Naive B cell (primary cell): ENCODE measurements around the gene TSPAN5. TPM values are rescaled to one million over a fixed set of nuclear protein-coding genes. Genes with fewer than 3 reads are reported as not detected.

Source experiments
- ATAC-seq, 2 donors: fragments of 150-1000 bp; cut with Tn5 transposase; 2 replicates each; pipeline ENCODE4 v1.10.0; 2021; ENCODE audit warnings: low read depth in 2 of 2, mild to moderate bottlenecking in 2 of 2, moderate library complexity in 2 of 2
- DNase-seq: peaks from one replicate; pipeline ENCODE4 v3.0.0; 2022
- H3K27ac Mint-ChIP-seq, 6 donors: one replicate each; pipeline ENCODE4 v1.8.0; 2020 to 2022; ENCODE audit warnings: mild to moderate bottlenecking in 6 of 6, mixed read lengths in 6 of 6, moderate library complexity in 5 of 6, inconsistent platforms in 2 of 6
- H3K27me3 Mint-ChIP-seq, 3 donors: one replicate each; pipeline ENCODE4 v1.8.0; 2021 to 2022; ENCODE audit warnings: mixed read lengths in 3 of 3, mild to moderate bottlenecking in 1 of 3
- H3K36me3 Mint-ChIP-seq, 2 donors: one replicate each; pipeline ENCODE4 v1.8.0; 2020 to 2022; ENCODE audit warnings: mixed read lengths in 2 of 2, inconsistent platforms in 1 of 2, mild to moderate bottlenecking in 1 of 2
- H3K4me1 Mint-ChIP-seq, 3 donors: one replicate each; pipeline ENCODE4 v1.8.0; 2020 to 2022; ENCODE audit warnings: mixed read lengths in 3 of 3, inconsistent platforms in 1 of 3, mild to moderate bottlenecking in 1 of 3, moderate library complexity in 1 of 3
- H3K4me3 Mint-ChIP-seq, 8 donors: one replicate each; pipeline ENCODE4 v1.8.0; 2020 to 2022; ENCODE audit warnings: mild to moderate bottlenecking in 8 of 8, mixed read lengths in 8 of 8, moderate library complexity in 8 of 8, inconsistent platforms in 2 of 8
- H3K9me3 Mint-ChIP-seq, 7 donors: one replicate each; pipeline ENCODE4 v1.8.0; 2020 to 2022; ENCODE audit warnings: mixed read lengths in 7 of 7, mild to moderate bottlenecking in 5 of 7, inconsistent platforms in 2 of 7, moderate library complexity in 1 of 7
- polyA plus RNA-seq, 6 donors: library from polyadenylated mRNA; unstranded; fragments of 300-500 nt; fragmentation: Illumina TruSeq; gene quantifications; one replicate each; pipeline ENCODE4 v1.2.3, GENCODE V29; 2021; ENCODE audit warnings: low read depth in 6 of 6

Gene TSPAN5
- polyA plus RNA-seq, 6 donors from 2014 or later: 3.9 to 10.2 (median 8.8) TPM

DNA sequence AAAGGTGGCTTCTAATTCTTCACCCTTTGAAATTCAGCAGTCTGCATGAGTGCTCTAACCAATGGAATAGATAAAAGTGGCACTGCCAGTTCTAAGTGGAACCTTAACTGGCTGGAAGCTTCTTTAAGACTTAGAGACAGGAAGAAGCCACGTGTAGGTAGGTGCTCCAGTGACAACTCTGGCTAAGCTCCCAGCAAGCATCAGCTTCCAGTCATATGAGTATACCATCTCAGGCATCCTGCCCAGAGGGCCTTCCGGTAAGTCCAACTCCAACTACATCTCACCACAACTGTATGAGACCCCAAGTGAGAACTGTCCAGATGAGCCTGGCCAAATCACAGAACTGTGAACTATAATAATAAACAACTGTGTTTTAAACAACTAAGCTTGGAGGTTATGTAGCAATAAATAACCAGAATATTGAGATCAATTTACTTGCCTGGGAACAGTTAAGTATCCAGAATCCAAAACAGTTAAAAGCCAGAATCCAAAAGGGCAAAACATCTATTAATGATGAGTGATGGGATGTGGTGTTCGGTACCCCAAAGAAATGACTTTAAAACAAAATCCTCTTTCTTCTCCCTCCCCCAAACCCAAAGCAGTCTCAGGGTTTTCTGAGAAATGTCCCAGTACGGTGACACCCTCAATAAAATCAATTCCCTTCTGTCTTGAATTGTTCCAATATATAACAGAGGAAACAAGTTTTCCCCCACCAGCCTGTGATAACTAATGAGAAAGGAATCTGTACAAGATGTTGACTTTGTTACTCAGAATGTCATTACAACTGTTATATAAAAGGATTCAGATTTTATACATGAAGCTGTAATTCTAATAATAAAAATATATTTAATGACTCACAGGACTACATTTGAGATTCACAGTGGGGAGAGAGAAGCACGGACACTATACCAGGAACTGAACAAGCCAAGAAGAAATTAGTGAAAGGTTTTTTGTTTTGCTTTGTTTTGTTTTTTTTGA, 4.2 kb downstream of the TSPAN5 start:
- peak overlapping the region in 2 of 8 donors; percentile 15 to 30 for H3K4me3 Mint-ChIP-seq
- peaks cover 0 to 10% of the 10 kb centered on the region in 2 donors for H3K36me3 Mint-ChIP-seq
- peaks cover 22 to 27% (median 24%) of the 10 kb centered on the region in 3 donors for H3K4me1 Mint-ChIP-seq
- DNase-seq (no peak), ATAC-seq (no peak)
- H3K27ac Mint-ChIP-seq: no peak overlapping the region
- H3K9me3 Mint-ChIP-seq: no peaks in the 10 kb centered on the region
- peaks cover 0 to 14% (median 10%) of the 10 kb centered on the region in 3 donors for H3K27me3 Mint-ChIP-seq

GRCh38 chr4:98652996-98653395, 5.4 kb downstream of the TSPAN5 start:
- H3K36me3 Mint-ChIP-seq: peaks cover 0 to 10% of the 10 kb centered on the region in 2 donors
- H3K27me3 Mint-ChIP-seq: peaks cover 0 to 14% (median 10%) of the 10 kb centered on the region in 3 donors
- DNase-seq: no peak
- no peak overlapping the region for H3K4me3 Mint-ChIP-seq
- H3K27ac Mint-ChIP-seq: no peak overlapping the region
- H3K4me1 Mint-ChIP-seq: peaks cover 16 to 22% (median 19%) of the 10 kb centered on the region in 3 donors
- H3K9me3 Mint-ChIP-seq: no peaks in the 10 kb centered on the region
- ATAC-seq: no peak

GRCh38 chr4:98648602-98649001, 9.8 kb downstream of the TSPAN5 start:
- H3K4me3 Mint-ChIP-seq: no peak overlapping the region
- H3K27ac Mint-ChIP-seq: no peak overlapping the region
- H3K27me3 Mint-ChIP-seq: peaks cover 0 to 5% (median 0%) of the 10 kb centered on the region in 3 donors
- DNase-seq (no peak), ATAC-seq (no peak)
- no peaks in the 10 kb centered on the region for H3K9me3 Mint-ChIP-seq
- peaks cover 0 to 10% of the 10 kb centered on the region in 2 donors for H3K36me3 Mint-ChIP-seq
- H3K4me1 Mint-ChIP-seq: peaks cover 0 to 2% (median 0%) of the 10 kb centered on the region in 3 donors

DNA sequence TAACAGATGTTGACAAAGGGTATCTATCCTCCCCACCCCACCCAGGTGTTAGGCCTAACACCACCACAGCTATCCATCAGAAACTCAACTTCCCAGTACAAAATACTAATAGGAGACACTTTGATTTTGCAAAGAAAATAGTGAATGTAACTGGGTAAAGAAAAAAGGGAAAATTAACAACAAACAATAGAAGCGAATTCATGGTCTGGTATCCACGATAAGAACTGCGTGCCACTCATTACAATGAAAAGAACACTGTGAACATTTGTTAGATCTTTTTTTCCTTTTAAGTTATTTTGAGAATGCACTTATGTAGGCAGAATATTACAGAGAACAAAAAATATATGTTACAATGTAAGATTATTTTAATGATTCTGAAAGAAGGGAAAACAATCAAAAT, 12.0 kb downstream of the TSPAN5 start:
- no peak for ATAC-seq
- Mint-ChIP-seq H3K9me3 (no peaks in the 10 kb centered on the region), H3K4me3 (no peak overlapping the region), H3K4me1 (peaks cover 0 to 5% (median 0%) of the 10 kb centered on the region in 3 donors), H3K36me3 (peaks cover 0 to 10% of the 10 kb centered on the region in 2 donors), H3K27me3 (no peaks in the 10 kb centered on the region), H3K27ac (no peak overlapping the region)
- DNase-seq: no peak

- no peak for ATAC-seq
- Mint-ChIP-seq H3K27ac (no peak overlapping the region), H3K36me3 (peaks cover under 1 to 10% of the 10 kb centered on the region in 2 donors), H3K4me3 (no peak overlapping the region), H3K4me1 (peaks cover 0 to 6% (median 0%) of the 10 kb centered on the region in 3 donors), H3K27me3 (no peaks in the 10 kb centered on the region), H3K9me3 (no peaks in the 10 kb centered on the region)
- no peak for DNase-seq
These were observed 12.9 kb downstream of the TSPAN5 start for GRCh38 chr4:98645527-98645926.

DNA sequence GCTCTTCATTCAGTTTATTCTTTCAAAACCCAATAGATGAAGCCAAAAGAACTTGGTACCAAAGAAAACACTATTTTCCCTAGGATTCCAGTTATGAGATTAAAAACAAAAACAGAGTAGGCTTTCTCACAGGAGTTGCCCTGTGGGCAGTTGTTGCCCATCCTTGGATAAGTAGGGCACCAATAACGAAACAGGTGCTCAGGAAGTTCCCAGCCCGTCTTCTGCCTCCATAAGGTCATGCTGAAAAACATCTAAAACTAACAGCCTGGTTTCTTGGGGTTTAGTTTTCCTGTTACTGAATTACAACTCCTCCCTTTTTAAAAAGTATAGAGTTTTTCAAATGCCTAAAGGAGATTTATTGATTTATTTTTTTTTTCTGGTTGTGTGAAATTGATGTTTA, 14.7 kb downstream of the TSPAN5 start:
- Mint-ChIP-seq H3K9me3 (no peaks in the 10 kb centered on the region), H3K4me3 (no peak overlapping the region), H3K36me3 (peaks cover 0 to 4% of the 10 kb centered on the region in 2 donors), H3K27ac (peak overlapping the region in 1 of 6 donors; percentile 69), H3K4me1 (peaks cover 5 to 18% (median 7%) of the 10 kb centered on the region in 3 donors), H3K27me3 (no peaks in the 10 kb centered on the region)
- ATAC-seq (no peak), DNase-seq (no peak)

GRCh38 chr4:98642991-98643426, 15.4 kb downstream of the TSPAN5 start:
- Mint-ChIP-seq H3K4me1 (peaks cover 5 to 18% (median 9%) of the 10 kb centered on the region in 3 donors), H3K9me3 (no peaks in the 10 kb centered on the region), H3K4me3 (no peak overlapping the region), H3K36me3 (peaks cover 0 to 4% of the 10 kb centered on the region in 2 donors), H3K27me3 (no peaks in the 10 kb centered on the region), H3K27ac (no peak overlapping the region)
- DNase-seq (no peak), ATAC-seq (no peak)

DNA sequence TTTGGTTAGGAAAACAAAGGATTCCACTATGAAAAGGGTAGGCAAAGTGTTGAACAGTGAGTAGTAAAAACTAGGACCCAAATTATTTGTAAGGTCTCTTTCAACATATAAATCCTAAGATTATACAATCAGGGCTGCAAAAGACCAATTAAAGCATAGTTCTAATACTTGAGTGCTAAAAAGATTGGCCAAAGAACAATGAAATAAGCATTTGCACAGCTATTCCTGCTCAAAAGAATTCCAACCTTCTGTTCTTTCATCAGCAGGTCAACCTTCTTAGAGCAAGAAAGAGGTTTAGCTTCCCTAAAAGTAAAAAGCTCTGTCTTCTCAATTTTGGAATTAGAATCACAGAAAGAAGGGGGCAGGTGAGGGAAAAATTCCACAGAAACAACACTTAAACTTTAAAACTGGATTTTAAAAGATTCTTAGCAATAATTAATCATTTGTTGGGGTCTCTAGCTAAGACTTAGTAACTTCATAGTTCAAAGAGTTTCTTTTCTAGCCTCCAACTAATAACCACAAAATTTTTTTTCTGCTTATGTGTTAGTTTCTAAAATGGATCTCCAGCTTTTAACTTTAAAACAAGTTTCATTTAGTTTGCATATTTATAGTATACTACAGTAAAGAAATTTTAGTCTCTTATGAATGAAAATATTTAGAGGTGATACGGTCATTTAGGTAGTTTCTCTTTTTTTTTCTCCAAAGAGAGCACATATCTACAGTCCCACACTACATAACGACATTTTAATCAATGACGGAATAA, 16.3 kb downstream of the TSPAN5 start:
- DNase-seq: no peak
- Mint-ChIP-seq H3K9me3 (no peaks in the 10 kb centered on the region), H3K4me1 (peaks cover 7 to 18% (median 12%) of the 10 kb centered on the region in 3 donors), H3K36me3 (peaks cover 0 to 4% of the 10 kb centered on the region in 2 donors), H3K4me3 (no peak overlapping the region), H3K27me3 (no peaks in the 10 kb centered on the region), H3K27ac (no peak overlapping the region)
- ATAC-seq: no peak

GRCh38 chr4:98641376-98641775, 17.0 kb downstream of the TSPAN5 start:
- H3K9me3 Mint-ChIP-seq: no peaks in the 10 kb centered on the region
- H3K36me3 Mint-ChIP-seq: peaks cover 0 to 4% of the 10 kb centered on the region in 2 donors
- no peak overlapping the region for H3K27ac Mint-ChIP-seq
- ATAC-seq (no peak), DNase-seq (no peak)
- H3K4me3 Mint-ChIP-seq: no peak overlapping the region
- H3K27me3 Mint-ChIP-seq: no peaks in the 10 kb centered on the region
- peaks cover 9 to 18% (median 12%) of the 10 kb centered on the region in 3 donors for H3K4me1 Mint-ChIP-seq

- Mint-ChIP-seq H3K36me3 (peaks cover 0 to 4% of the 10 kb centered on the region in 2 donors), H3K4me1 (peaks cover 9 to 18% (median 12%) of the 10 kb centered on the region in 3 donors), H3K9me3 (no peaks in the 10 kb centered on the region), H3K27me3 (no peaks in the 10 kb centered on the region), H3K27ac (peak overlapping the region in 3 of 6 donors; percentile 41 to 63 (median 46)), H3K4me3 (peak overlapping the region in 4 of 8 donors; percentile 3 to 79 (median 26))
- ATAC-seq: peak; percentile 36 to 47
- DNase-seq: no peak
These were observed 18.9 kb downstream of the TSPAN5 start for GRCh38 chr4:98639523-98639922.

GRCh38 chr4:98639108-98639507, 19.3 kb downstream of the TSPAN5 start:
- Mint-ChIP-seq H3K27me3 (no peaks in the 10 kb centered on the region), H3K4me1 (peaks cover 9 to 18% (median 12%) of the 10 kb centered on the region in 3 donors), H3K4me3 (peak overlapping the region in 1 of 8 donors; percentile 47), H3K36me3 (peaks cover 0 to 4% of the 10 kb centered on the region in 2 donors), H3K27ac (peak overlapping the region in 2 of 6 donors; percentile 41 to 56), H3K9me3 (no peaks in the 10 kb centered on the region)
- no peak for DNase-seq
- no peak for ATAC-seq

DNA sequence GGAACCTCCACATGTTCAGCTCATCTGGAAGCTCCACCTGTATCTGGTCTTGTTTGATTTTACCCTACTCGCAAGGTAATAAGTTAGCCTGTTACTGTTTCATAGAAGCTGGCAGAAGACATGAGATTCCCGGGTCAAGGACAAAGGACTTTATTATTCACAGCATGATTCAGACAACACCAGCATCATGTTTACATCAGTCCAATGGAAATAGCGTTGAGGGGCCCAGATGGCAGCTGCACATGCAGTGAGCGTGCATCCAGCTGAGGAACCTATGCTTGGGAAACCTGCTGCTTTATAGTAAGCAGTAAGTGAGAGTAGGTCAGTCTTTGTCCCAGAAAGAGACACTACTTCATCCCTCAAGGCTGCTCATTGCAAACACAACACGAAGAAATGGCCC, 19.8 kb downstream of the TSPAN5 start:
- H3K27me3 Mint-ChIP-seq: no peaks in the 10 kb centered on the region

GRCh38 chr4:98634061-98634460, 24.4 kb downstream of the TSPAN5 start:
- no peaks in the 10 kb centered on the region for H3K36me3 Mint-ChIP-seq
- peaks cover 4 to 18% (median 8%) of the 10 kb centered on the region in 3 donors for H3K4me1 Mint-ChIP-seq
- no peak for DNase-seq
- no peaks in the 10 kb centered on the region for H3K9me3 Mint-ChIP-seq
- ATAC-seq: no peak
- no peaks in the 10 kb centered on the region for H3K27me3 Mint-ChIP-seq
- no peak overlapping the region for H3K4me3 Mint-ChIP-seq
- peak overlapping the region in 1 of 6 donors; percentile 9 for H3K27ac Mint-ChIP-seq

More for the DNA sequence above, 19.8 kb downstream of the TSPAN5 start:
- DNase-seq (no peak), ATAC-seq (no peak)
- Mint-ChIP-seq H3K4me3 (no peak overlapping the region), H3K9me3 (no peaks in the 10 kb centered on the region), H3K27ac (peak overlapping the region in 1 of 6 donors; percentile 35), H3K4me1 (peaks cover 9 to 18% (median 12%) of the 10 kb centered on the region in 3 donors), H3K36me3 (peaks cover 0 to 4% of the 10 kb centered on the region in 2 donors)
